Measurements from ENCODE around the gene BABAM2.

Gene BABAM2

DNA sequence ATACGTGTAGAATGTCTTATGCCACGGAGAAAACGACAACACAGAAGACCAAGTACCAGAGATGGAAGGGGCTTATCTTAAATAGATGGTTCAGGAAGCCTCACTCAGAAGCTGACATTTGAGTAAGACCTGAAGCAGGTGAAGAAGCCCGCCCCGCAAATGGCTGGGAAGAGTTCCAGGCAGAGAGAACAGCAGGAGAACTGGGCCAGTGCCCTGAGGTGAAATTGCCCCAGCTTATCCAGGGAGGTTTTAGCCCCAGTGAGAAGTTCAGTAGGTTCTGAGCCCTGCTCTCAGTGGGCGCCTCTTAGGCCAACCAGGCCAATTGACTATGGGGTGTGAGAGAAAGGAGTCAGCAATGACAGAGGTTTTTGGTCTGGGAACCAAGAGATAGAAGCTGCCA, 336.0 kb downstream of the BABAM2 start:
- TF ChIP-seq, protein P1, sequence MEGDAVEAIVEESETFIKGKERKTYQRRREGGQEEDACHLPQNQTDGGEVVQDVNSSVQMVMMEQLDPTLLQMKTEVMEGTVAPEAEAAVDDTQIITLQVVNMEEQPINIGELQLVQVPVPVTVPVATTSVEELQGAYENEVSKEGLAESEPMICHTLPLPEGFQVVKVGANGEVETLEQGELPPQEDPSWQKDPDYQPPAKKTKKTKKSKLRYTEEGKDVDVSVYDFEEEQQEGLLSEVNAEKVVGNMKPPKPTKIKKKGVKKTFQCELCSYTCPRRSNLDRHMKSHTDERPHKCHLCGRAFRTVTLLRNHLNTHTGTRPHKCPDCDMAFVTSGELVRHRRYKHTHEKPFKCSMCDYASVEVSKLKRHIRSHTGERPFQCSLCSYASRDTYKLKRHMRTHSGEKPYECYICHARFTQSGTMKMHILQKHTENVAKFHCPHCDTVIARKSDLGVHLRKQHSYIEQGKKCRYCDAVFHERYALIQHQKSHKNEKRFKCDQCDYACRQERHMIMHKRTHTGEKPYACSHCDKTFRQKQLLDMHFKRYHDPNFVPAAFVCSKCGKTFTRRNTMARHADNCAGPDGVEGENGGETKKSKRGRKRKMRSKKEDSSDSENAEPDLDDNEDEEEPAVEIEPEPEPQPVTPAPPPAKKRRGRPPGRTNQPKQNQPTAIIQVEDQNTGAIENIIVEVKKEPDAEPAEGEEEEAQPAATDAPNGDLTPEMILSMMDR (IDR thresholded peaks at IDR 0.05; ENCODE audit: low read depth, low read length) = no peak
- DNase-seq (ENCODE audit: extremely low read depth, low read depth) = no peak

- no peak for DNase-seq (ENCODE audit: extremely low read depth, low read depth)
- TF ChIP-seq, protein P1 (IDR thresholded peaks at IDR 0.05; ENCODE audit: low read depth, low read length) = no peak
These were observed 337.0 kb downstream of the BABAM2 start for GRCh38 chr2:28227498-28227897.

GRCh38 chr2:28228434-28228995, 338.0 kb downstream of the BABAM2 start:
- peak; percentile 75 for DNase-seq (ENCODE audit: extremely low read depth, low read depth)
- TF ChIP-seq, protein P1 (IDR thresholded peaks at IDR 0.05; ENCODE audit: low read depth, low read length) = peak; percentile 29

DNA sequence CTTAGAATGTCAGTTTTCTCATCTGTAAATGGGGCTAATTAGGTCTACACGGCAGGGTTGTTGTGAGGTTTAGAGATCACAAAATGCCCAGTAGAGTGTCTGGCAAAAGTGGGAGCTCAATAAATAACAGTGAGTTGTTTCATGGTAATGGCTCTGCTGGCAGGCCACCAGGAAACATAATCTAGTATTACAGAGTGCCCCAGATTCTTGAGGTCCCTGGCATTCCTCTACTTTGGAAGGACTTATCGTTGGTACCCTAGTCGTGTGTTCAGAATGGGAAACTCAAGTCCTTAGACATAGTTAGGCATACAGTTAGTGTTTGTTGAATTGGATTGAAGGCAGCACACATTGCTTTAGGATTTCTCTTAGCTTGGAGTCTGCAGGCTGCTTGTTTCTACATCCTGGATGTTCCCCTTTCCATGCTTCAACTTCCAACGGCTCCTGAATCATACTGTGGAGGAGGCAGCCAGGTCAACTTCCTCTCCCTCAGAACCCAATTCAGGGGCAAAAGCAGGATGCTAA, 340.6 kb downstream of the BABAM2 start:
- TF ChIP-seq, protein P1 (IDR thresholded peaks at IDR 0.05; ENCODE audit: low read depth, low read length) = no peak
- DNase-seq (ENCODE audit: extremely low read depth, low read depth) = no peak

- TF ChIP-seq, protein P1 (IDR thresholded peaks at IDR 0.05; ENCODE audit: low read depth, low read length) = no peak
- DNase-seq (ENCODE audit: extremely low read depth, low read depth) = no peak
These were observed 341.8 kb downstream of the BABAM2 start for GRCh38 chr2:28232295-28232694.

GRCh38 chr2:28233164-28233676, 342.7 kb downstream of the BABAM2 start:
- TF ChIP-seq, protein P1 (IDR thresholded peaks at IDR 0.05; ENCODE audit: low read depth, low read length) = no peak
- no peak for DNase-seq (ENCODE audit: extremely low read depth, low read depth)

- TF ChIP-seq, protein P1 (IDR thresholded peaks at IDR 0.05; ENCODE audit: low read depth, low read length) = no peak
- DNase-seq (ENCODE audit: extremely low read depth, low read depth) = no peak
These were observed 344.3 kb downstream of the BABAM2 start for GRCh38 chr2:28234807-28235206.
